GM21423 (cell line): ENCODE measurements around the gene PSMD12.
A peak's percentile ranks its signal among the peaks of the same experiment; 100 is the strongest.
"Not testable (repeated sequence)": the region's sequence is repeated elsewhere in the genome, so short reads cannot be mapped to it uniquely, and the experiment has no call there.

ENCODE experiments used
- ATAC-seq: cut with Tn5 transposase; IDR thresholded peaks from one replicate; pipeline ENCODE4 v1.9.1; 2021; ENCODE audit warnings: mild to moderate bottlenecking, moderate library complexity; ENCODE audit not compliant: unreplicated experiment

The PSMD12 gene

GRCh38 chr17:67388536-67388935, 22.2 kb upstream of the PSMD12 start:
- ATAC-seq: not testable (repeated sequence)

- no peak for ATAC-seq
Observed at GRCh38 chr17:67386965-67387551, 20.7 kb upstream of the PSMD12 start.

- ATAC-seq: no peak
Observed at GRCh38 chr17:67385122-67385988, 19.0 kb upstream of the PSMD12 start.

GRCh38 chr17:67381929-67382257, 15.5 kb upstream of the PSMD12 start:
- no peak for ATAC-seq

- no peak for ATAC-seq
Observed at GRCh38 chr17:67379251-67379630, 12.9 kb upstream of the PSMD12 start.

GRCh38 chr17:67378454-67379250, 12.3 kb upstream of the PSMD12 start:
- ATAC-seq: peak; percentile 35

- ATAC-seq: peak; percentile 15
Observed at GRCh38 chr17:67377488-67378453, 11.4 kb upstream of the PSMD12 start.

- ATAC-seq: peak; percentile 68
Observed at GRCh38 chr17:67376737-67377487, 10.5 kb upstream of the PSMD12 start, which contains the start of gene PITPNC1. Gene PITPNC1 (plus strand): TSS chr17:67377281.

GRCh38 chr17:67376415-67376736, 10.0 kb upstream of the PSMD12 start:
- ATAC-seq: no peak

GRCh38 chr17:67375716-67376115, 9.3 kb upstream of the PSMD12 start:
- no peak for ATAC-seq

- no peak for ATAC-seq
Observed at GRCh38 chr17:67375054-67375427, 8.7 kb upstream of the PSMD12 start.

- ATAC-seq: peak; percentile 39
Observed at GRCh38 chr17:67374329-67375053, 8.1 kb upstream of the PSMD12 start.

GRCh38 chr17:67372751-67373150, 6.4 kb upstream of the PSMD12 start:
- ATAC-seq: no peak

GRCh38 chr17:67369676-67370075, 3.3 kb upstream of the PSMD12 start:
- ATAC-seq: no peak

- ATAC-seq: peak; percentile 7
Observed at GRCh38 chr17:67365738-67366192, 612 bp downstream of the PSMD12 start.

- no peak for ATAC-seq
Observed at GRCh38 chr17:67364847-67365737, 1.3 kb downstream of the PSMD12 start.

GRCh38 chr17:67362173-67362572, 4.2 kb downstream of the PSMD12 start:
- ATAC-seq: no peak

- ATAC-seq: no peak
Observed at GRCh38 chr17:67360880-67361279, 5.5 kb downstream of the PSMD12 start.
